Measurements from ENCODE around the gene HEMGN. TPM values are rescaled to one million over a fixed set of nuclear protein-coding genes. Genes with fewer than 3 reads are reported as not detected.

The HEMGN gene
- total RNA-seq, 3 donors from 2014 or later, result not detected

DNA sequence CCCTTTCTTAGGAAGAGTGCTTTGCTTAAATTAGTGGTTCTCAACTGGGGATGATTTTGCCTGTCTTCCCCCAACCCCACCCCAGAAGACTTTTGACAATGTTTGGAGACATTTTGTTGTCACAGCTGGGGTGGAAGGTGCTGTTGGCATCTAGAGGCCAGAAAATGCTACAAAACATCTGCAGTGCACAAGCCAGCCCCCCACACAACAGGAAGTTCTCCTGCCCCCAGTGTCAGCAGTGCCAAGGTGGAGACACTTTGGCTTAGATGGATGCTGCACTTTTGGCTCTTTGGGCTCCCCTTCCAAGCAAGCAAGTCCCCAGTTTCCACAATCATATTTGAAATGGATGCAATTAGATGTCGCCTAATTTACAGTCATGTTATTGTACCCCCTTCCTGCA is 2.7 kb downstream of the HEMGN start:
- no peaks in the 10 kb centered on the region for H3K9me3 ChIP-seq
- TF ChIP-seq, protein P1, sequence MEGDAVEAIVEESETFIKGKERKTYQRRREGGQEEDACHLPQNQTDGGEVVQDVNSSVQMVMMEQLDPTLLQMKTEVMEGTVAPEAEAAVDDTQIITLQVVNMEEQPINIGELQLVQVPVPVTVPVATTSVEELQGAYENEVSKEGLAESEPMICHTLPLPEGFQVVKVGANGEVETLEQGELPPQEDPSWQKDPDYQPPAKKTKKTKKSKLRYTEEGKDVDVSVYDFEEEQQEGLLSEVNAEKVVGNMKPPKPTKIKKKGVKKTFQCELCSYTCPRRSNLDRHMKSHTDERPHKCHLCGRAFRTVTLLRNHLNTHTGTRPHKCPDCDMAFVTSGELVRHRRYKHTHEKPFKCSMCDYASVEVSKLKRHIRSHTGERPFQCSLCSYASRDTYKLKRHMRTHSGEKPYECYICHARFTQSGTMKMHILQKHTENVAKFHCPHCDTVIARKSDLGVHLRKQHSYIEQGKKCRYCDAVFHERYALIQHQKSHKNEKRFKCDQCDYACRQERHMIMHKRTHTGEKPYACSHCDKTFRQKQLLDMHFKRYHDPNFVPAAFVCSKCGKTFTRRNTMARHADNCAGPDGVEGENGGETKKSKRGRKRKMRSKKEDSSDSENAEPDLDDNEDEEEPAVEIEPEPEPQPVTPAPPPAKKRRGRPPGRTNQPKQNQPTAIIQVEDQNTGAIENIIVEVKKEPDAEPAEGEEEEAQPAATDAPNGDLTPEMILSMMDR (IDR thresholded peaks at IDR 0.05), result no peak
- TF ChIP-seq POLR2AphosphoS5 (IDR thresholded peaks at IDR 0.05) (no peak), POLR2A (IDR thresholded peaks at IDR 0.05) (no peak)
- H3K4me3 ChIP-seq, result no peak overlapping the region
- H3K4me1 ChIP-seq, result no peaks in the 10 kb centered on the region
- H3K27me3 ChIP-seq, result peaks cover 0 to 32% of the 10 kb centered on the region in 2 donors
- H3K36me3 ChIP-seq, result no peaks in the 10 kb centered on the region
- intact Hi-C loops (cut with DNase I; ENCODE audit: low total_unique reads), result no loop called here
- DNase-seq (ENCODE audit: low spot score in 2 of 2), result no peak
- no peak overlapping the region for H3K27ac ChIP-seq

DNA sequence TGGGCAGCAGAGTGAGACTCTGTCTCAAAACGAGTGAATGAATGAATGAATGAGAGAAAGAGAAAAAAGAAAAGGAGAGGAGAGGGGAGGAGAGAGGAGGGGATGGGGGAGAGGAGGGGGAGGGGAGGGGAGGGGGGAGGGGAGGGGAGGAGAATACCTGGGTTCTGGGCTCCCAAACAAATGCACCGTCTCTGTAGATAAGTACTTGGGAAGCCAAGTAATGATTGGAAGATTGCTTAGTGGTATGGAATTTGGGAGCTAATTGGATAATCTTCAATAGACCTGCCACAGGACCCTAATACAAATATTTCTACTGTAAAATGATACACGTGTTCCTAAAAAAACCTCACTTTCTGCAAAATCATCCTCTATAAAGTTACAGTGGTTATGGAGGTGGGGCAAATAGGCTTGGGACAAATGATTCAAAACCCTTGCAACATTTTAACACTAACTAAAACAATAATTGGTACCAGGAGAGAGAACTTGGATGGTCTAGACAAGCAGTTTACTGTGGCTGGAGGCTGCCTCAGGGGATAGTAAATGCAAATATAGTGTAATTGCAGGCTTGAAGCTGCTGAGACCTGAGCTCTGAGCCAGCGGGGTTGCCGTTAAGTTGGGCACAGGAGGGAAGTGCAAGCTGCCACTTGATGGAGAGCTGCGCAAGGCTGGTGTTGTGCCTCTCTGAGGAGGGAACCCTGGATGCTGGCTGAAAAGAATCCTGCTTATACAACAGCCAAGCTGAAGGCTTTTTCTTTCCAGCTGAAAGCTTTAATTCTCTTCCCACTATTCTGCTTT is 3.5 kb downstream of the HEMGN start:
- H3K4me3 ChIP-seq, result no peak overlapping the region
- intact Hi-C loops (cut with DNase I; ENCODE audit: low total_unique reads), result no loop called here
- TF ChIP-seq POLR2A (IDR thresholded peaks at IDR 0.05) (no peak), POLR2AphosphoS5 (IDR thresholded peaks at IDR 0.05) (no peak)
- TF ChIP-seq, protein P1 (IDR thresholded peaks at IDR 0.05), result no peak

DNA sequence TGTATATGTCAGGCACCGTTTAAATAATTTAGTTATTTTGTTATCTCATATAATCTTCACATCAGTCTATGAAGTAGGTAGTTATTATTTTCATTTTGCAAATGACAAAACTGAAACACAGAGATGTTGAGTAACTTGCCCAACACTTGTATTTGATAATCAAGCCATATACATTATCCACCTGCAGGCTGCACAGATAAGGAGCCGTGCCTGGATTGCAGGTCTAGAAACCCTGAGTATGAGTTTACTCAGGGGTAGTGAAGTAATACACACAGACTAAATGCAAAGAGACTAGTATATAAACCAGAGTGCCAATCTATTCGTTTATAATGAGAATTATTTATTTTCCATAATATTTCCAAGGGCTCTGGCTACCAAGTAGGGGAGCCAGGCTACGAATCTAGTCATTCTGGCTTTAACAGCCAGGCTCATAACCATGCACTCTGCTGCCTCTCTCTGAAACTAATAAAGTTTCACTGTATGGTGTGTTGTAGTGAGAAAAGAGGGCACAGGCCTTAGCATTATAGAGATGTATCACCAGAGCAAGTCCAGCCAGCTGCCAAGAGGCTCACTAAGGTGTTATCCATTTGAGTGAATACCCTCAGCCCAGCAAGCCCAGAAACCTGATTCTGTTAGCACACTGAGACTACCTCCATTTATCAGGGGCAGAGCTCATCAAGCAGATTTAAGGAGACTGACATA is 4.5 kb downstream of the HEMGN start:
- Histone ChIP-seq H3K27ac (no peak overlapping the region), H3K4me3 (no peak overlapping the region), H3K36me3 (no peaks in the 10 kb centered on the region), H3K9me3 (no peaks in the 10 kb centered on the region), H3K4me1 (no peaks in the 10 kb centered on the region), H3K27me3 (peaks cover 0 to 32% of the 10 kb centered on the region in 2 donors)
- DNase-seq (ENCODE audit: low spot score in 2 of 2), result no peak
- TF ChIP-seq POLR2A (IDR thresholded peaks at IDR 0.05) (no peak), POLR2AphosphoS5 (IDR thresholded peaks at IDR 0.05) (no peak)
- TF ChIP-seq, protein P1 (IDR thresholded peaks at IDR 0.05), result no peak
- intact Hi-C loops (cut with DNase I; ENCODE audit: low total_unique reads), result no loop called here

More for the DNA sequence above, 3.5 kb downstream of the HEMGN start:
- no peak overlapping the region for H3K27ac ChIP-seq
- no peaks in the 10 kb centered on the region for H3K4me1 ChIP-seq
- H3K36me3 ChIP-seq, result no peaks in the 10 kb centered on the region
- H3K27me3 ChIP-seq, result peaks cover 0 to 32% of the 10 kb centered on the region in 2 donors
- no peaks in the 10 kb centered on the region for H3K9me3 ChIP-seq
- no peak for DNase-seq (ENCODE audit: low spot score in 2 of 2)

- Histone ChIP-seq H3K27ac (no peak overlapping the region), H3K27me3 (peaks cover 0 to 24% of the 10 kb centered on the region in 2 donors), H3K9me3 (no peaks in the 10 kb centered on the region), H3K36me3 (no peaks in the 10 kb centered on the region), H3K4me3 (no peak overlapping the region), H3K4me1 (no peaks in the 10 kb centered on the region)
- DNase-seq (ENCODE audit: low spot score in 2 of 2), result no peak
- TF ChIP-seq, protein P1 (IDR thresholded peaks at IDR 0.05), result no peak
- TF ChIP-seq POLR2AphosphoS5 (IDR thresholded peaks at IDR 0.05) (no peak), POLR2A (IDR thresholded peaks at IDR 0.05) (no peak)
- intact Hi-C loops (cut with DNase I; ENCODE audit: low total_unique reads), result no loop called here
These were observed 7.0 kb downstream of the HEMGN start for GRCh38 chr9:97930972-97931371.

Measured in breast epithelium (tissue), 4 donors.